NCI-H1436 (cell line): ENCODE measurements around the gene TCEA3.
A peak's percentile ranks its signal among the peaks of the same experiment; 100 is the strongest.
"Not testable (repeated sequence)": the region's sequence is repeated elsewhere in the genome, so short reads cannot be mapped to it uniquely, and the experiment has no call there.

Source experiments
- DNase-seq: peaks from one replicate; lab custom pipeline; 2025; lab: John Stamatoyannopoulos, UW

TCEA3 gene

DNA sequence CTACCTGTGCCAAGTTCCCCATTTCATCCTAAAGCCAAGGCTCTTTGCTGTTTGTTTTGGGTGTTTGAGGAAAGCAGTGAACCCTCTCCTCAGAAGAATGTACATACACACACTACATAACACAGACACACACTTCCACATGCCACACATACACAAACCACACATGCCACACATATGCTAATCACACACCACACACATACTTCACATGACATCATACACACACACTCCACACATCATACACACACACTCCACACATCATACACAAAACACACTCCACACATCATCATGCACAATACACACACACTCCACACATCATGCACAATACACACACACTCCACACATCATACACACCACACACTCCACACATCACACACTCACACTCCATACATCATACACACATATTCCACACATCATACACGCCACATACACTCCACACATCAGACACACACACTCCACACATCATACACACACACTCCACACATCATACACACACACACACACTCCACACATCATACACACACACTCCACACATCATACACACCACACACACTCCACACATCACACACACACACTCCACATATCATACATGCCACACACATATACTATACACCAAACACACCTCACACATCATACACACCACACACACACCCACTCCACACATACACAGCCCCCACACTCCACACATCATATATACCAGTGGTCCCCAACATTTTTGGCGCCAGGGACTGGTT lies 32.3 kb downstream of the TCEA3 start:
- no peak for DNase-seq

- DNase-seq = no peak
Observed at GRCh38 chr1:23389837-23390321, 34.7 kb downstream of the TCEA3 start.

DNA sequence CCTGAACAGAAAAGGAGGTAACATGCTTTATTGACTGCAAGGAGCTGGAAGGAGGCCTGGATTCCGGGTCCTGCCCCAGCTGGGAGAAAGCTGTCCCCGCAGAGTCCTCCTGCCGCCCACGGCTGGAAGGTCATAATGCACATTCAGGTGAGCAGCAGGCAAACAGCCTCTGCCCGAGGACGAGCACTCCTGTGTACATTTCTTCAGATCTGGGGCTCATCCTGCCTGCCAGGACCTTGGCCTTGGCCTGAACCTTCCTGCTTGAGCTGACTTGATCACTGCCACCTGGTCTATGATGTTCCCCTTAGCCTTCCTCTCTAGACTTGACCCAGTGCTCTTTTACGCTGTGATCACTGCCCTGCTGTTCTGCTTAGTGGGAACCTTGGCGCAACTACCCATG lies 37.1 kb downstream of the TCEA3 start:
- no peak for DNase-seq

- DNase-seq = no peak
Observed at GRCh38 chr1:23385119-23385621, 39.4 kb downstream of the TCEA3 start.

DNA sequence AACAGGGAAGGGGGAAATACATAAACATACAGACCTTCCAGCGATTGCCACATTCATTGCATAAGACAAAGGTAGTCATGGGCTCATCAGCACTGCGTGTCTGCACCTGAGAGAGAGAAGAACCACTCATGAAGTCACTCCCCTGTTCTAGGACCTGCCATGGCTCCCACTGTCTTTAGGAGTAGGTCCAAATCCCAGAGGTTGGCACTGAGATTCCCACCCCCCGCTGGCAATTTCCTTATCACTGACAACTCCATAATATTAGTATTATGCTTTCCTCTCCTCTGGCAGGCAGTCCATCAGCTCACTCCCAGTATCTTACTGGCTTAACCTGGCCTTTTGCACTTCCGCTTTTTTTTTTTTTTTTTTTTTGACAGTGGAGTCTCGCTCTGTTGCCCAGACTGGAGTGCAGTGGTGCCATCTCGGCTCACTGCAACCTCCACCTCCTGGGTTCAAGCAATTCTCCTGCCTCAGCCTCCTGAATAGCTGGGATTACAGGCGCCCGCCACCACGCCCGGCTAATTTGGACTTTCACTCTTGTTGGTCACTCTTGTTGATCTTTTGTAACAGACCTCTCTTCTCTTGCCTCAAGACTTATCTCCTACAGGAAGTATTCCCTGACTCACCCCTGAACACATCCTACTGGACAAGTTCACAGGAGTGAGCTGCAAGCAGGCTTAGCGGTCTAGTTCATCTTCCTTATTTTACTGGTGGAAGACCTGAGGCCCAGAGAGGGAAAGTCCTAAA lies 40.1 kb downstream of the TCEA3 start:
- no peak for DNase-seq

- DNase-seq = no peak
Observed at GRCh38 chr1:23383577-23384311, 40.8 kb downstream of the TCEA3 start.

DNA sequence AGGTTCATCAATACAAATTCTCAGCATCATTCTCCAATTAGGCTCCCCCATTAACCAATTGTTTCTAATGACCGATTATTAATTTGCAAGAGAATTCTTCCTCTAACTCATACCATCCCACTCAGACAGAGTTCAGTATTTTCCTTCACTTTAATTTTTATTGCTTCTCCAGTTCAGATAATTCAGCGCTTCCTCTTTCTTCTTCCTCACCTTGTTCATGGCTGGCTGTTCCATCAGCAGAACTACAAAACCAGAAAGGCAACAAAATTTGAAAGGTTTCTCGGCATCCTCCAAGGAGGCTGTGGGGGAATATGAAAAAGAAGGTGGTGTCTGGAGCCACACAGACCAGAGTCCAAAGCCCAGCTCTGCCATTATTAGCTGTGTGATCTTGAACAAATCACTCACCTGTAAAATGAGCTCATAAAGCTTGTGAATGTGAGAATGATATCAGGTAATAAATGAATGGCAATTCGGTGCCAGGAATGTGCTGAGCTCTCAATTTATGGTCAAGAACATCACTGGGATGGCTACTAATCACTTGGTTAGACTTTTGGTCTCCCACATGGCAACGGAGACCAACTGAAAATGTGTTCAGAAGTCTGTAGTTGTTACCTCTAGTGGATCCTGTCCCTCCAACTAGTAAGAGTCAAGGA lies 43.2 kb downstream of the TCEA3 start:
- DNase-seq = no peak

DNA sequence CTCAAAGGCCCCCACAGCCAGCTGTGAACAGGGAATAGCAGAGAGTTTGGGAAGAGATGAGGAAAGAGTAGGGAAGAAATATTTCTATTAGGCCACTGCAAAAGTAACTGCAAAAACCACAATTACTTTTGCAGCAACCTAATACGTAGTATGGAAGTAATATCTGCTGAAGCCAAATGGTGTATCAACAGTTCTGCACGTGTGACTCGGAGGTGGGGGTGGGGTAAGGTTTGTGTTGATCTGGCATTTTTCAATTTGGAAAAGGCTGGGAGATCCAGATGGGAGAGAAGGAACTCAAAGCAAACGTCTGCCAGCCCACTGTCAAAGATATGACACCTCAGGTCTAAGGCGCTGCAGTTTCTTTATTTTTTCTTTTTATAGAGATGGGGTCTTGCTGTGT lies 43.8 kb downstream of the TCEA3 start:
- no peak for DNase-seq

- not testable (repeated sequence) for DNase-seq
Observed at GRCh38 chr1:23380236-23380635, 44.3 kb downstream of the TCEA3 start.

GRCh38 chr1:23376890-23377811 lies 47.4 kb downstream of the TCEA3 start:
- DNase-seq = no peak

DNA sequence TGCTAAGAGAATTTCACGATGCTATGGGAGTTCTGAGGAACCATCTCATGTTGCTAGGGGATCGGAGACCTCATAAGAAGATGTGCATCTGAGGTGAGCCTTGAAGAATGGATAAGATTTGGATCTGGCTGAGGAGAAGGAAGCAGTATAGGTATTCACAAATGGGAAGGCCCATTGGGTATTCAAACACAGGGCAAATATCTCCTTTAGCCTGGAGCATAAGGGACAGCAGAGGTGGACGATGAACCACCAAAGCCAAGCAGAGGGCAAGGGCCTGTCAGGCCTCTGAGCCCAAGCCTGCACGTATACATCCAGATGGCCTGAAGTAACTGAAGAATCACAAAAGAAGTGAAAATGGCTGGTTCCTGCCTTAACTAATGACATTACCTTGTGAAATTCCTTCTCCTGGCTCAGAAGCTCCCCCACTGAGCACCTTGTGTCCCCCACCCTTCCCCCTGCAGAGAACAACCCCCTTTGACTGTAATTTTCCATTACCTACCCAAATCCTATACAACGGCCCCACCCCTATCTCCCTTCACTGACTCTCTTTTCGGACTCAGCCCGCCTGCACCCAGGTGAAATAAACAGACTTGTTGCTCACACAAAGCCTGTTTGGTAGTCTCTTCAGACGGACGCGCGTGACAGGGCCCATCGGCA lies 50.3 kb downstream of the TCEA3 start:
- not testable (repeated sequence) for DNase-seq

- no peak for DNase-seq
Observed at GRCh38 chr1:23371987-23372880, 52.3 kb downstream of the TCEA3 start.

DNA sequence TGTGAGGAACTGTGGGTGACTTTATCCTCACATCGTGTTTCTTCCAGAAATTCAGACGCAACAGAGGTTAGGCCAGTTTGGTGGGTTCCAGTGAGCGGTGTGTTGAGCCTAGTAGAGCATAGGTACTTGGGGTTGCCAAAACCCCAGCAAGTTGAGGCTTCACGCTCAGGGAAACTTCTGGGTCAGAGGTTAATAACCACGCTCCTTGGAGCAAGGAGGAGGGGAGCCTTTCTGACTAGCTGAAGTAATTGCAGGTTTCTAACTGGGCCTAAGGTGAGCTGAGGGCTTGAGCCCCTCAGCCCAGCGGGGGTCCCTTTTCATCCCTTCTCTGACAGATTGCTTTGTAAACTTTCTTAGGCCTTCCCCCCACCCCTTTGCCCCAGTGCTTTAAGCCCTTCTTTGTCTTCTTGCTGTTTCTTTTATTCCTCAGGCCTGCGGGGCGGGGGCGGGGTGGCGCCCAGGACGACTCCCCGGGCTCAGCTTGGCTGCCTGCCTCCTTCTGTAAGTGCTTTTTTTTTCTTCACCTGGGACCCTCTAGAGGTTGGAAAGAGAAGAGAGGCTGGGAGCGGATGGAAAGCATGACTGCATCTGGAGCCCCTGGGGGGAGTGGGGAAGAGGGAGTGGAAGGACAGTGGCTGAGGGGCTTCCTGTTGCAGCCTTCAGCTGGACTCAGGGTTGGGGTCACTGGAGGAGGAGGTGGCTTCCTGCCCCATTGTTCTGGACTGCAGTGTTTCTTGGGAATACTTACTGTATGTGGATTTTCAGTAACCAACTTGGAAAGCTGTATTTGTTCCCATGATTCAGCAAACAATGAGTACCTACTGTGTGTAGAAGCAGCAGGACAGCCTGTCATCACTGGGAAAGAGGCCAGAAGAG lies 53.6 kb downstream of the TCEA3 start:
- peak; percentile 4 for DNase-seq

DNA sequence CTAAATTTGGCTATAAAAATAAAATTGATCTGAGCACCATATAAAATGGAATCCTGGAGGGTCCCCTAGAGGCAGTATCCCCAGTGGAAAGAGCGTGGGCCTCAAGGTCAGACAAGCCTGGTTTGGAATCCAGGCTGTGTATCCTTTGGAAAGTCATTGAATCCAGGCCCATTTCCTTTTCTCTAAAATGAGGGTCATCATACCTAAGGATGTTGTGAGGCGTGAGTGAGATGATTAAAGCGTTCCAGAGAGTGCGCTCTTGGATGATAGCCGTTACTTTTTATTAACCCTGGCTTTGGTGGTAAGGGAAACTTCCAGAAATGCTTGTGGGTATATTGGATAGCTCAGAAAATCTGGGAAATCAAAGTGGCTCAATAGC lies 54.2 kb downstream of the TCEA3 start:
- DNase-seq = no peak

- peak; percentile 77 for DNase-seq
Observed at GRCh38 chr1:23369335-23370013, 55.1 kb downstream of the TCEA3 start, which contains the start of gene ZNF436. Gene ZNF436, minus strand, starts transcription at chr1:23369836. Its CDS starts 1,831 bp downstream, at chr1:23368005.

GRCh38 chr1:23368562-23369334 lies 55.8 kb downstream of the TCEA3 start:
- peak; percentile 92 for DNase-seq
